Vagina (tissue), 2 donors: ENCODE data around the gene TH.

ENCODE experiments used
- POLR2A ChIP-seq, 2 donors: fragments of 450-650 bp; IDR thresholded peaks; one replicate each; pipeline ENCODE4 v1.6.1; 2017; ENCODE audit warnings: antibody characterized with exemption in 2 of 2, mild to moderate bottlenecking in 2 of 2, moderate library complexity in 2 of 2
- POLR2AphosphoS5 ChIP-seq, 2 donors: sonication (generic); formaldehyde crosslinking; IDR thresholded peaks; one replicate each; pipeline ENCODE4 v1.9.0; 2017; ENCODE audit warnings: antibody characterized with exemption in 2 of 2, mild to moderate bottlenecking in 2 of 2, low read depth in 1 of 2; ENCODE audit not compliant: insufficient read depth in 1 of 2
- TF ChIP-seq, protein P1 (sequence below), 3 experiments: fragments of 450-650 bp in 2 of 3; fragments of 200-600 bp in 1 of 3; sonication (generic) in 1 of 3; IDR thresholded peaks; one replicate each; pipeline ENCODE4 v1.5.1; 2017 to 2019; ENCODE audit warnings: antibody characterized with exemption in 3 of 3, mild to moderate bottlenecking in 2 of 3, moderate library complexity in 2 of 3

DNA sequence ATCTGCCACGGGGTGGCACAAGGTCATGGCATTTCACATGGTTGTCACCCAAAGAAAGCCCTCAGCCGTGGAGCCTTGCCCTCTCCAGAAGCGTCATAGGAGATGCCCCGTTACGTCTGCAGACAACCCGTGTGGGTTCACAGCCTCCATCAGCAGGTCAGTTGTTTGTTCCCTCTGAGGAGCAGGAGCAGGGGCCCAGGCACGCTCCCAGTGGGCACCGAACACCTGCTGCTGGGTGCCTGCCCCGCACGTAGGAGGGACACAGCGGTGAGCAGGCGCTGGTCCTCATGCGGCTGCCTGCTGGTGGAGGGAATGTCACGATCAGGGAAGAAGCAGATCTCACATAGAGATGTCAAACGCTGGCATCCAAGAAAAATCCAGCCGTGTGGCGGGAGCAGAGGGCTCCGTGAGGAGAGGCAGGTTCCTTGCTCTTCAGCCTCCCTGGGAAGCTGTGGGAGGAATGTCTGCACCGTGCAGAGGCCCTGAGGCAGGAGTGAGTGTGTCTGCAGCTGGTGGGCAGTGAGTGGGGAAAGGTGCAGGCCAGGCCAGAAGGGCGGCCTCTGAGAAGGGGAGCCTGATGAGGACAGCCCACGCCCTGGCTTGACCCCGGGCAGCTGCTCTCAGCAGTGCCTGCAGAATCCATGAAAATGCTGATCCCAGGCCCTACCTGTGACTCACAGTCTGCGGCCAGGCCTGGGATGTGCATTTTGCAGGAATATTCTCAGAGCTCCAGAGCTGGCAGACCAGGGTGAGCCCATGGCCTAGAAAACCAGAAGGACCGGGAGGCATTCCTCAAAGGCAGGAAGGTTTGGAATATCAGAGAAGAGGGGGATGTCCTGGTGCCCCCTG lies 36.4 kb upstream of the TH start:
- TF ChIP-seq POLR2A (IDR thresholded peaks at IDR 0.05) = no peak
- no peak for TF ChIP-seq POLR2AphosphoS5 (IDR thresholded peaks at IDR 0.05; ENCODE audit: insufficient read depth in 1 of 2, low read depth in 1 of 2)
- TF ChIP-seq, protein P1, sequence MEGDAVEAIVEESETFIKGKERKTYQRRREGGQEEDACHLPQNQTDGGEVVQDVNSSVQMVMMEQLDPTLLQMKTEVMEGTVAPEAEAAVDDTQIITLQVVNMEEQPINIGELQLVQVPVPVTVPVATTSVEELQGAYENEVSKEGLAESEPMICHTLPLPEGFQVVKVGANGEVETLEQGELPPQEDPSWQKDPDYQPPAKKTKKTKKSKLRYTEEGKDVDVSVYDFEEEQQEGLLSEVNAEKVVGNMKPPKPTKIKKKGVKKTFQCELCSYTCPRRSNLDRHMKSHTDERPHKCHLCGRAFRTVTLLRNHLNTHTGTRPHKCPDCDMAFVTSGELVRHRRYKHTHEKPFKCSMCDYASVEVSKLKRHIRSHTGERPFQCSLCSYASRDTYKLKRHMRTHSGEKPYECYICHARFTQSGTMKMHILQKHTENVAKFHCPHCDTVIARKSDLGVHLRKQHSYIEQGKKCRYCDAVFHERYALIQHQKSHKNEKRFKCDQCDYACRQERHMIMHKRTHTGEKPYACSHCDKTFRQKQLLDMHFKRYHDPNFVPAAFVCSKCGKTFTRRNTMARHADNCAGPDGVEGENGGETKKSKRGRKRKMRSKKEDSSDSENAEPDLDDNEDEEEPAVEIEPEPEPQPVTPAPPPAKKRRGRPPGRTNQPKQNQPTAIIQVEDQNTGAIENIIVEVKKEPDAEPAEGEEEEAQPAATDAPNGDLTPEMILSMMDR (IDR thresholded peaks at IDR 0.05) = no peak
